GM23338 (cell line): Measurements from ENCODE around the gene SLC17A7.

Source experiments
- CREB1 ChIP-seq: fragments of 250-450 bp; sonication (Bioruptor Pico); IDR thresholded peaks from 2 replicates; pipeline ENCODE4 v1.5.0; 2020; ENCODE audit warnings: low read depth, mild to moderate bottlenecking, moderate library complexity
- ETS1 ChIP-seq: IDR thresholded peaks from 2 replicates; pipeline ENCODE4 v1.6.1; 2016; ENCODE audit warnings: antibody characterized with exemption
- EZH2 ChIP-seq: fragments of 200-600 bp; sonication (generic); IDR thresholded peaks from one replicate; pipeline ENCODE4 v1.8.0; 2017; ENCODE audit warnings: antibody characterized with exemption, mild to moderate bottlenecking, low read depth; ENCODE audit not compliant: unreplicated experiment
- EZH2phosphoT487 ChIP-seq: fragments of 200-600 bp; sonication (generic); IDR thresholded peaks from one replicate; pipeline ENCODE4 v1.8.1; 2018; ENCODE audit warnings: antibody characterized with exemption; ENCODE audit not compliant: unreplicated experiment
- JUNB ChIP-seq: IDR thresholded peaks from one replicate; pipeline ENCODE4 v1.6.1; 2016; ENCODE audit warnings: antibody characterized with exemption; ENCODE audit not compliant: unreplicated experiment
- NANOG ChIP-seq: IDR thresholded peaks from 2 replicates; pipeline ENCODE4 v1.6.1; 2016; ENCODE audit warnings: antibody characterized with exemption, borderline replicate concordance
- POLR2AphosphoS5 ChIP-seq: IDR thresholded peaks from 2 replicates; pipeline ENCODE4 v1.6.1; 2016; ENCODE audit warnings: antibody characterized with exemption, low read depth
- REST ChIP-seq: IDR thresholded peaks from one replicate; pipeline ENCODE4 v1.6.1; 2018; ENCODE audit warnings: antibody characterized with exemption; ENCODE audit not compliant: unreplicated experiment
- STAT1 ChIP-seq: IDR thresholded peaks from one replicate; pipeline ENCODE4 v1.6.1; 2016; ENCODE audit warnings: antibody characterized with exemption; ENCODE audit not compliant: unreplicated experiment
- ZNF114 ChIP-seq: fragments of 250-450 bp; sonication (Bioruptor Pico); IDR thresholded peaks from 2 replicates; pipeline ENCODE4 v1.5.0; 2020; ENCODE audit warnings: mild to moderate bottlenecking, moderate library complexity
- ZNF331 ChIP-seq: fragments of 250-450 bp; sonication (Bioruptor Pico); IDR thresholded peaks from 2 replicates; pipeline ENCODE4 v1.5.0; 2020; ENCODE audit warnings: low read depth, mild to moderate bottlenecking, moderate library complexity
- TF ChIP-seq, protein P1 (sequence below), 2 experiments: fragments of 200-600 bp in 1 of 2; sonication (generic) in 1 of 2; conservative IDR thresholded peaks; 2 replicates each; pipeline versions ENCODE4 v1.5.1 to v1.6.1; 2016 to 2017; ENCODE audit warnings: antibody characterized with exemption in 2 of 2, low read depth in 2 of 2, mild to moderate bottlenecking in 2 of 2, moderate library complexity in 1 of 2
- TF ChIP-seq, protein P2 (sequence below): fragments of 250-450 bp; sonication (Bioruptor Pico); IDR thresholded peaks from 2 replicates; pipeline ENCODE4 v1.5.0; 2020; ENCODE audit warnings: mild to moderate bottlenecking, moderate library complexity

- TF ChIP-seq, protein P1, sequence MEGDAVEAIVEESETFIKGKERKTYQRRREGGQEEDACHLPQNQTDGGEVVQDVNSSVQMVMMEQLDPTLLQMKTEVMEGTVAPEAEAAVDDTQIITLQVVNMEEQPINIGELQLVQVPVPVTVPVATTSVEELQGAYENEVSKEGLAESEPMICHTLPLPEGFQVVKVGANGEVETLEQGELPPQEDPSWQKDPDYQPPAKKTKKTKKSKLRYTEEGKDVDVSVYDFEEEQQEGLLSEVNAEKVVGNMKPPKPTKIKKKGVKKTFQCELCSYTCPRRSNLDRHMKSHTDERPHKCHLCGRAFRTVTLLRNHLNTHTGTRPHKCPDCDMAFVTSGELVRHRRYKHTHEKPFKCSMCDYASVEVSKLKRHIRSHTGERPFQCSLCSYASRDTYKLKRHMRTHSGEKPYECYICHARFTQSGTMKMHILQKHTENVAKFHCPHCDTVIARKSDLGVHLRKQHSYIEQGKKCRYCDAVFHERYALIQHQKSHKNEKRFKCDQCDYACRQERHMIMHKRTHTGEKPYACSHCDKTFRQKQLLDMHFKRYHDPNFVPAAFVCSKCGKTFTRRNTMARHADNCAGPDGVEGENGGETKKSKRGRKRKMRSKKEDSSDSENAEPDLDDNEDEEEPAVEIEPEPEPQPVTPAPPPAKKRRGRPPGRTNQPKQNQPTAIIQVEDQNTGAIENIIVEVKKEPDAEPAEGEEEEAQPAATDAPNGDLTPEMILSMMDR (conservative IDR thresholded peaks at IDR 0.05; ENCODE audit: low read depth in 2 of 2), result peak; percentile 58 to 78
- no peak for TF ChIP-seq REST
- no peak; the same call in 1 of the 2 replicates for TF ChIP-seq POLR2AphosphoS5
- no peak for TF ChIP-seq EZH2
- no peak for TF ChIP-seq ETS1
- no peak for TF ChIP-seq EZH2phosphoT487
- peak; percentile 66 for TF ChIP-seq CREB1 (CRISPR knock-in tag)
- no peak for TF ChIP-seq ZNF114 (CRISPR knock-in tag)
- TF ChIP-seq ZNF331, result no peak
- TF ChIP-seq, protein P2, sequence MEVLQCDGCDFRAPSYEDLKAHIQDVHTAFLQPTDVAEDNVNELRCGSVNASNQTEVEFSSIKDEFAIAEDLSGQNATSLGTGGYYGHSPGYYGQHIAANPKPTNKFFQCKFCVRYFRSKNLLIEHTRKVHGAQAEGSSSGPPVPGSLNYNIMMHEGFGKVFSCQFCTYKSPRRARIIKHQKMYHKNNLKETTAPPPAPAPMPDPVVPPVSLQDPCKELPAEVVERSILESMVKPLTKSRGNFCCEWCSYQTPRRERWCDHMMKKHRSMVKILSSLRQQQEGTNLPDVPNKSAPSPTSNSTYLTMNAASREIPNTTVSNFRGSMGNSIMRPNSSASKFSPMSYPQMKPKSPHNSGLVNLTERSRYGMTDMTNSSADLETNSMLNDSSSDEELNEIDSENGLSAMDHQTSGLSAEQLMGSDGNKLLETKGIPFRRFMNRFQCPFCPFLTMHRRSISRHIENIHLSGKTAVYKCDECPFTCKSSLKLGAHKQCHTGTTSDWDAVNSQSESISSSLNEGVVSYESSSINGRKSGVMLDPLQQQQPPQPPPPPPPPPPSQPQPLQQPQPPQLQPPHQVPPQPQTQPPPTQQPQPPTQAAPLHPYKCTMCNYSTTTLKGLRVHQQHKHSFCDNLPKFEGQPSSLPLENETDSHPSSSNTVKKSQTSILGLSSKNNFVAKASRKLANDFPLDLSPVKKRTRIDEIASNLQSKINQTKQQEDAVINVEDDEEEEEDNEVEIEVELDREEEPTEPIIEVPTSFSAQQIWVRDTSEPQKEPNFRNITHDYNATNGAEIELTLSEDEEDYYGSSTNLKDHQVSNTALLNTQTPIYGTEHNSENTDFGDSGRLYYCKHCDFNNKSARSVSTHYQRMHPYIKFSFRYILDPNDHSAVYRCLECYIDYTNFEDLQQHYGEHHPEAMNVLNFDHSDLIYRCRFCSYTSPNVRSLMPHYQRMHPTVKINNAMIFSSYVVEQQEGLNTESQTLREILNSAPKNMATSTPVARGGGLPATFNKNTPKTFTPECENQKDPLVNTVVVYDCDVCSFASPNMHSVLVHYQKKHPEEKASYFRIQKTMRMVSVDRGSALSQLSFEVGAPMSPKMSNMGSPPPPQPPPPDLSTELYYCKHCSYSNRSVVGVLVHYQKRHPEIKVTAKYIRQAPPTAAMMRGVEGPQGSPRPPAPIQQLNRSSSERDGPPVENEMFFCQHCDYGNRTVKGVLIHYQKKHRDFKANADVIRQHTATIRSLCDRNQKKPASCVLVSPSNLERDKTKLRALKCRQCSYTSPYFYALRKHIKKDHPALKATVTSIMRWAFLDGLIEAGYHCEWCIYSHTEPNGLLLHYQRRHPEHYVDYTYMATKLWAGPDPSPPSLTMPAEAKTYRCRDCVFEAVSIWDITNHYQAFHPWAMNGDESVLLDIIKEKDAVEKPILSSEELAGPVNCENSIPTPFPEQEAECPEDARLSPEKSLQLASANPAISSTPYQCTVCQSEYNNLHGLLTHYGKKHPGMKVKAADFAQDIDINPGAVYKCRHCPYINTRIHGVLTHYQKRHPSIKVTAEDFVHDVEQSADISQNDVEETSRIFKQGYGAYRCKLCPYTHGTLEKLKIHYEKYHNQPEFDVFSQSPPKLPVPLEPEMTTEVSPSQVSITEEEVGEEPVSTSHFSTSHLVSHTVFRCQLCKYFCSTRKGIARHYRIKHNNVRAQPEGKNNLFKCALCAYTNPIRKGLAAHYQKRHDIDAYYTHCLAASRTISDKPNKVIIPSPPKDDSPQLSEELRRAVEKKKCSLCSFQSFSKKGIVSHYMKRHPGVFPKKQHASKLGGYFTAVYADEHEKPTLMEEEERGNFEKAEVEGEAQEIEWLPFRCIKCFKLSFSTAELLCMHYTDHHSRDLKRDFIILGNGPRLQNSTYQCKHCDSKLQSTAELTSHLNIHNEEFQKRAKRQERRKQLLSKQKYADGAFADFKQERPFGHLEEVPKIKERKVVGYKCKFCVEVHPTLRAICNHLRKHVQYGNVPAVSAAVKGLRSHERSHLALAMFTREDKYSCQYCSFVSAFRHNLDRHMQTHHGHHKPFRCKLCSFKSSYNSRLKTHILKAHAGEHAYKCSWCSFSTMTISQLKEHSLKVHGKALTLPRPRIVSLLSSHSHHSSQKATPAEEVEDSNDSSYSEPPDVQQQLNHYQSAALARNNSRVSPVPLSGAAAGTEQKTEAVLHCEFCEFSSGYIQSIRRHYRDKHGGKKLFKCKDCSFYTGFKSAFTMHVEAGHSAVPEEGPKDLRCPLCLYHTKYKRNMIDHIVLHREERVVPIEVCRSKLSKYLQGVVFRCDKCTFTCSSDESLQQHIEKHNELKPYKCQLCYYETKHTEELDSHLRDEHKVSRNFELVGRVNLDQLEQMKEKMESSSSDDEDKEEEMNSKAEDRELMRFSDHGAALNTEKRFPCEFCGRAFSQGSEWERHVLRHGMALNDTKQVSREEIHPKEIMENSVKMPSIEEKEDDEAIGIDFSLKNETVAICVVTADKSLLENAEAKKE (CRISPR knock-in tag), result no peak
- no peak for TF ChIP-seq NANOG
- no peak for TF ChIP-seq JUNB
- no peak for TF ChIP-seq STAT1
Observed at GRCh38 chr19:49422407-49423070, 18.8 kb downstream of the SLC17A7 start.
